ENCODE measurements around the gene YEATS2. TPM values are rescaled to one million over a fixed set of nuclear protein-coding genes. Genes with fewer than 3 reads are reported as not detected.

YEATS2 gene
- total RNA-seq, 1 experiment from 2014 or later = 38.6 TPM

GRCh38 chr3:183766107-183766506 lies 68.5 kb downstream of the YEATS2 start:
- no peaks in the 10 kb centered on the region for H3K27me3 ChIP-seq (ENCODE audit: insufficient read depth, low read length)
- ATAC-seq (no peak), DNase-seq (ENCODE audit: low read depth, low spot score) (no peak)
- ChIA-PET CTCF (interaction anchor here (1.7 to 2.2 kb wide), 2 partner anchors 17 to 582 kb away, joined by 4 to 11 read pairs; no protein-coding TSS in a partner anchor), POLR2A (no interaction called here), RAD21 (ENCODE audit: low non-redundant PET in 1 of 2, low total read pairs in 2 of 2, uncharacterized antibody in 2 of 2, unreplicated experiment in 2 of 2) (no interaction called here)
- no peak overlapping the region for H2AFZ ChIP-seq (ENCODE audit: low read depth, low read length, poor library complexity, severe bottlenecking)
- intact Hi-C loops (cut with micrococcal nuclease) = loop anchor here (2.0 kb wide), 1 partner anchor 581 kb away; no protein-coding TSS in a partner anchor
- H3K4me3 ChIP-seq (replicated peaks in 1 of 2; ENCODE audit: low read depth in 1 of 2, low read length in 2 of 2) = no peak overlapping the region
- peaks cover 6% of the 10 kb centered on the region; the same call in 1 of the 2 replicates for H4K20me1 ChIP-seq (ENCODE audit: insufficient read depth)
- no peak overlapping the region for H3K27ac ChIP-seq (ENCODE audit: low read depth, low read length)
- no peaks in the 10 kb centered on the region for H3K9me2 ChIP-seq (ENCODE audit: insufficient read depth)
- BruUV-seq (replicated peaks) = no TSS peak
- no peaks in the 10 kb centered on the region for H3K4me1 ChIP-seq (ENCODE audit: control insufficient read depth in 1 of 2, insufficient read depth in 2 of 2, low read length in 2 of 2)
- TF ChIP-seq ATF3 (IDR thresholded peaks at IDR 0.05) (no peak), SP1 (IDR thresholded peaks at IDR 0.05; ENCODE audit: low read depth) (no peak), TCF7L2 (IDR thresholded peaks at IDR 0.05; ENCODE audit: borderline replicate concordance, extremely low read depth, insufficient read depth, insufficient read length) (no peak), POLR2AphosphoS5 (IDR thresholded peaks at IDR 0.05; ENCODE audit: low read depth, low read length) (no peak)
- TF ChIP-seq, protein P1, sequence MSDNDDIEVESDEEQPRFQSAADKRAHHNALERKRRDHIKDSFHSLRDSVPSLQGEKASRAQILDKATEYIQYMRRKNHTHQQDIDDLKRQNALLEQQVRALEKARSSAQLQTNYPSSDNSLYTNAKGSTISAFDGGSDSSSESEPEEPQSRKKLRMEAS (IDR thresholded peaks at IDR 0.05) = no peak
- H3K79me2 ChIP-seq (ENCODE audit: insufficient read depth, low read length) = no peaks in the 10 kb centered on the region
- peaks cover 19 to 24% of the 10 kb centered on the region in 2 experiments for H3K36me3 ChIP-seq (ENCODE audit: control insufficient read depth in 1 of 2, insufficient read depth in 2 of 2, low read length in 2 of 2)
- no peak overlapping the region for H3K9ac ChIP-seq (ENCODE audit: low read length)
- H3K4me2 ChIP-seq (ENCODE audit: low read length) = no peak overlapping the region
- H3K9me3 ChIP-seq (ENCODE audit: control insufficient read depth in 1 of 2, insufficient read depth in 1 of 2, low read depth in 1 of 2, low read length in 2 of 2) = no peaks in the 10 kb centered on the region

DNA sequence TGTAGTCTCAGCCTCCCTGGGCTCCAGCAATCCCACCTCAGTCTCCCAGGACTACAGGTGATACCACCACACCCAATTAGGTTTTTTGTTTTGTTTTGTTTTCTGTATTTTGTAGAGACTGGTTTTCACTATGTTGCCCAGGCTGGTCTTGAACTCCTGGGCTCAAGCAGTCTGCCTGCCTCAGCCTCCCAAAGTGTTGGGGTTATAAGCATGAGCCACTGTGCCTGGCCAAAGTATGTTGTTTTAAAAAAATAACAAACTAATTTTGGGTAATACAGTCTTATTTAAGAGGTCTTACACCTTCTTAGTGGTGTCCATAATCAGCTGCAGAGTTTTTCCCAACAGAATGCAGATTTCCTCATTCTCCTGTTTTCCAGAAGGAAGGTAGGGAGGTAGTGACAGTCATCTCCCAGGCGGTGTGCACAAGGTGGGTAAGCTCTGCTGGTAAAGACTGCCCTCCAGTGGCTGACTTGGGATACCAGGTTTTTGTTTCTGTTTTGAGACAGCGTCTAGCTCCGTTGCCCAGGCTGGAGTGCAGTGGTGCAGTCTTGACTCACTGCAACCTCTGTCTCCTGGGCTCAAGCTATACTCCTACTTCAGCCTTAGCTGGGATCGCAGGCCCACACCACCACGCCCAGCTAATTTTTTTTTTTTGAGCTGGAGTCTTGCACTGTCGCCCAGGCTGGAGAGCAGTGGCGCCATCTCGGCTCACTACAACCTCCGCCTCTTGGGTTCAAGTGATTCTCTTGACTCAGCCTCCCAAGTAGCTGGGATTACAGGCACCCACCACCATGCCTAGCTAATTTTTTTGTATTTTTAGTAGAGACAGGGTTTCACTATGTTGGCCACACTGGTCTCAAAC lies 69.4 kb downstream of the YEATS2 start:
- POLR2A ChIA-PET = no interaction called here
- RAD21 ChIA-PET (ENCODE audit: low non-redundant PET in 1 of 2, low total read pairs in 2 of 2, uncharacterized antibody in 2 of 2, unreplicated experiment in 2 of 2) = interaction anchor here (0.6 to 1.2 kb wide), 3 partner anchors 246 to 582 kb away, joined by 4 to 5 read pairs (median 4); no protein-coding TSS in a partner anchor

More for the DNA sequence above, 69.4 kb downstream of the YEATS2 start:
- Histone ChIP-seq H3K27ac (ENCODE audit: low read depth, low read length) (no peak overlapping the region), H3K9ac (ENCODE audit: low read length) (no peak overlapping the region), H3K79me2 (ENCODE audit: insufficient read depth, low read length) (no peaks in the 10 kb centered on the region), H3K9me2 (ENCODE audit: insufficient read depth) (no peaks in the 10 kb centered on the region), H3K4me3 (replicated peaks in 1 of 2; ENCODE audit: low read depth in 1 of 2, low read length in 2 of 2) (no peak overlapping the region), H3K9me3 (ENCODE audit: control insufficient read depth in 1 of 2, insufficient read depth in 1 of 2, low read depth in 1 of 2, low read length in 2 of 2) (no peaks in the 10 kb centered on the region), H3K4me1 (ENCODE audit: control insufficient read depth in 1 of 2, insufficient read depth in 2 of 2, low read length in 2 of 2) (no peaks in the 10 kb centered on the region), H2AFZ (ENCODE audit: low read depth, low read length, poor library complexity, severe bottlenecking) (no peak overlapping the region), H3K27me3 (ENCODE audit: insufficient read depth, low read length) (no peaks in the 10 kb centered on the region), H3K36me3 (ENCODE audit: control insufficient read depth in 1 of 2, insufficient read depth in 2 of 2, low read length in 2 of 2) (peaks cover 14 to 21% of the 10 kb centered on the region in 2 experiments), H3K4me2 (ENCODE audit: low read length) (no peak overlapping the region), H4K20me1 (ENCODE audit: insufficient read depth) (peaks cover 6% of the 10 kb centered on the region; the same call in 1 of the 2 replicates)
- intact Hi-C loops (cut with micrococcal nuclease) = loop anchor here (1.0 to 2.0 kb wide), 4 partner anchors 298 to 645 kb away; no protein-coding TSS in a partner anchor
- ATAC-seq (peak; percentile 99), DNase-seq (ENCODE audit: low read depth, low spot score) (peak; percentile 53)
- TF ChIP-seq, protein P2, sequence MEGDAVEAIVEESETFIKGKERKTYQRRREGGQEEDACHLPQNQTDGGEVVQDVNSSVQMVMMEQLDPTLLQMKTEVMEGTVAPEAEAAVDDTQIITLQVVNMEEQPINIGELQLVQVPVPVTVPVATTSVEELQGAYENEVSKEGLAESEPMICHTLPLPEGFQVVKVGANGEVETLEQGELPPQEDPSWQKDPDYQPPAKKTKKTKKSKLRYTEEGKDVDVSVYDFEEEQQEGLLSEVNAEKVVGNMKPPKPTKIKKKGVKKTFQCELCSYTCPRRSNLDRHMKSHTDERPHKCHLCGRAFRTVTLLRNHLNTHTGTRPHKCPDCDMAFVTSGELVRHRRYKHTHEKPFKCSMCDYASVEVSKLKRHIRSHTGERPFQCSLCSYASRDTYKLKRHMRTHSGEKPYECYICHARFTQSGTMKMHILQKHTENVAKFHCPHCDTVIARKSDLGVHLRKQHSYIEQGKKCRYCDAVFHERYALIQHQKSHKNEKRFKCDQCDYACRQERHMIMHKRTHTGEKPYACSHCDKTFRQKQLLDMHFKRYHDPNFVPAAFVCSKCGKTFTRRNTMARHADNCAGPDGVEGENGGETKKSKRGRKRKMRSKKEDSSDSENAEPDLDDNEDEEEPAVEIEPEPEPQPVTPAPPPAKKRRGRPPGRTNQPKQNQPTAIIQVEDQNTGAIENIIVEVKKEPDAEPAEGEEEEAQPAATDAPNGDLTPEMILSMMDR (IDR thresholded peaks at IDR 0.05 in 2 of 3, conservative IDR thresholded peaks at IDR 0.05 in 1 of 3; ENCODE audit: borderline replicate concordance in 1 of 3, insufficient read depth in 1 of 3, low read depth in 2 of 3, low read length in 2 of 3) = peak; percentile 70 to 81 (median 80)
- TF ChIP-seq, protein P3, sequence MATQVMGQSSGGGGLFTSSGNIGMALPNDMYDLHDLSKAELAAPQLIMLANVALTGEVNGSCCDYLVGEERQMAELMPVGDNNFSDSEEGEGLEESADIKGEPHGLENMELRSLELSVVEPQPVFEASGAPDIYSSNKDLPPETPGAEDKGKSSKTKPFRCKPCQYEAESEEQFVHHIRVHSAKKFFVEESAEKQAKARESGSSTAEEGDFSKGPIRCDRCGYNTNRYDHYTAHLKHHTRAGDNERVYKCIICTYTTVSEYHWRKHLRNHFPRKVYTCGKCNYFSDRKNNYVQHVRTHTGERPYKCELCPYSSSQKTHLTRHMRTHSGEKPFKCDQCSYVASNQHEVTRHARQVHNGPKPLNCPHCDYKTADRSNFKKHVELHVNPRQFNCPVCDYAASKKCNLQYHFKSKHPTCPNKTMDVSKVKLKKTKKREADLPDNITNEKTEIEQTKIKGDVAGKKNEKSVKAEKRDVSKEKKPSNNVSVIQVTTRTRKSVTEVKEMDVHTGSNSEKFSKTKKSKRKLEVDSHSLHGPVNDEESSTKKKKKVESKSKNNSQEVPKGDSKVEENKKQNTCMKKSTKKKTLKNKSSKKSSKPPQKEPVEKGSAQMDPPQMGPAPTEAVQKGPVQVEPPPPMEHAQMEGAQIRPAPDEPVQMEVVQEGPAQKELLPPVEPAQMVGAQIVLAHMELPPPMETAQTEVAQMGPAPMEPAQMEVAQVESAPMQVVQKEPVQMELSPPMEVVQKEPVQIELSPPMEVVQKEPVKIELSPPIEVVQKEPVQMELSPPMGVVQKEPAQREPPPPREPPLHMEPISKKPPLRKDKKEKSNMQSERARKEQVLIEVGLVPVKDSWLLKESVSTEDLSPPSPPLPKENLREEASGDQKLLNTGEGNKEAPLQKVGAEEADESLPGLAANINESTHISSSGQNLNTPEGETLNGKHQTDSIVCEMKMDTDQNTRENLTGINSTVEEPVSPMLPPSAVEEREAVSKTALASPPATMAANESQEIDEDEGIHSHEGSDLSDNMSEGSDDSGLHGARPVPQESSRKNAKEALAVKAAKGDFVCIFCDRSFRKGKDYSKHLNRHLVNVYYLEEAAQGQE (IDR thresholded peaks at IDR 0.05; ENCODE audit: low read depth) = no peak
- peak; percentile 89 for TF ChIP-seq RAD21 (IDR thresholded peaks at IDR 0.05; ENCODE audit: low read depth)
- CTCF ChIA-PET = interaction anchor here (0.7 to 2.2 kb wide), 13 partner anchors 9 to 643 kb away, joined by 3 to 15 read pairs (median 4); no protein-coding TSS in a partner anchor
- no TSS peak for BruUV-seq (replicated peaks)

Data from HCT116 (cell line).